GM12875 (cell line): Measurements from ENCODE around the gene TLL2.
A peak's percentile ranks its signal among the peaks of the same experiment; 100 is the strongest.

ENCODE experiments used
- H3K4me3 ChIP-seq: one replicate; pipeline ENCODE4 v1.5.1; 2011; ENCODE audit warnings: low read depth, low read length, control low read depth
- TF ChIP-seq, protein P1 (sequence below): IDR thresholded peaks from 2 replicates; pipeline ENCODE4 v1.5.1; 2011; ENCODE audit warnings: low read depth, mild to moderate bottlenecking, control low read depth, inconsistent platforms, low read length, moderate library complexity, borderline replicate concordance; ENCODE audit not compliant: insufficient read depth

The TLL2 gene

DNA sequence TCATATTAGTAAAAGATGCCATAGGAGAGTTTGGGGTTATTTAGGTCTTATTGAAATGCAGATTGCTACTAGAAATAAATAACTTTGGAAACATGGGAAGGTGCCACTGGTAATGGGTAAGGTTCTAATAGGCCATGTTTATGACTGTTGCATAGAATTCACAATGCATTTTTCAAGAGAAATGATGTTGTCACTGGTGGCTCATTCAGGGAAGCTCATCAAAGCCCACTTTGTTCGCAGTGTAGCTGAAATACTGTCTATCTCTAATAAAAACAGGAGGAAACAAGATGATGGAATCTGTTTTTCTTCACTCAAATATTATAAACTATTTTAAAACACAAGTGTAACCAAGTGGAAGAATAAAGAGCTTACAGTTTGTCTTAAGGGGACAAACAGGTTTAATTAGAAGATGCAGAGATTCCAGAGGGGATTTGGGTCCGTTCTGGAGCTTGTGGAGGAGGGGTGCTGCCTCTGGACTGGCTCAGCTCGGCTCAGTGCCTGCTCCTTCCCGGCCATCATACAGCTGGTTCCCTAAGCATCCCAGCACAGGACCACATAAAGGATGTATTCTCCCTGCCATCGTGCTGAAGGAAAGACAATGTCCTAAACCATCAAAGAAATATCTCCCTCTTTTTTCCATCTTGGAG is 175.3 kb downstream of the TLL2 start:
- TF ChIP-seq, protein P1, sequence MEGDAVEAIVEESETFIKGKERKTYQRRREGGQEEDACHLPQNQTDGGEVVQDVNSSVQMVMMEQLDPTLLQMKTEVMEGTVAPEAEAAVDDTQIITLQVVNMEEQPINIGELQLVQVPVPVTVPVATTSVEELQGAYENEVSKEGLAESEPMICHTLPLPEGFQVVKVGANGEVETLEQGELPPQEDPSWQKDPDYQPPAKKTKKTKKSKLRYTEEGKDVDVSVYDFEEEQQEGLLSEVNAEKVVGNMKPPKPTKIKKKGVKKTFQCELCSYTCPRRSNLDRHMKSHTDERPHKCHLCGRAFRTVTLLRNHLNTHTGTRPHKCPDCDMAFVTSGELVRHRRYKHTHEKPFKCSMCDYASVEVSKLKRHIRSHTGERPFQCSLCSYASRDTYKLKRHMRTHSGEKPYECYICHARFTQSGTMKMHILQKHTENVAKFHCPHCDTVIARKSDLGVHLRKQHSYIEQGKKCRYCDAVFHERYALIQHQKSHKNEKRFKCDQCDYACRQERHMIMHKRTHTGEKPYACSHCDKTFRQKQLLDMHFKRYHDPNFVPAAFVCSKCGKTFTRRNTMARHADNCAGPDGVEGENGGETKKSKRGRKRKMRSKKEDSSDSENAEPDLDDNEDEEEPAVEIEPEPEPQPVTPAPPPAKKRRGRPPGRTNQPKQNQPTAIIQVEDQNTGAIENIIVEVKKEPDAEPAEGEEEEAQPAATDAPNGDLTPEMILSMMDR = no peak
- no peak overlapping the region for H3K4me3 ChIP-seq

DNA sequence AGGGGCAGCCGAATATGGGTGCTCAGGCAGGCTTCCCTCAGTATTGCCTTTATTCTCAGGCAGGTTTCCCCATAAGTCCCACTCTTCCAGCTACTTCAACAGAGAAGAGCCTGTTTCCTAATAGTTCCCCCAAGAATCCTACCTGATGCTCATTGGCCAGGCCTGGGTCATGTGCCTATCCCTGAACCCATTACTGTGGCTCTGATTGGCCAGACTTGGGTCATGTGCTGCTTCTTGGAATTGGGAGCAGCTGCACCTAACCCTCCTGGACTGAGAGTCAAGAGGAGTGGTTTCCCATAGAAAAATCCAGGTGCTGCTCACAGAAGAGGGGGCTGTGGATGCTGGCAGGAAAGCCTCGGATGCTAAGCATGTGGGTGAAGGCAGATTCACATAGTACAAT is 176.6 kb downstream of the TLL2 start:
- no peak overlapping the region for H3K4me3 ChIP-seq
- TF ChIP-seq, protein P1 = no peak

DNA sequence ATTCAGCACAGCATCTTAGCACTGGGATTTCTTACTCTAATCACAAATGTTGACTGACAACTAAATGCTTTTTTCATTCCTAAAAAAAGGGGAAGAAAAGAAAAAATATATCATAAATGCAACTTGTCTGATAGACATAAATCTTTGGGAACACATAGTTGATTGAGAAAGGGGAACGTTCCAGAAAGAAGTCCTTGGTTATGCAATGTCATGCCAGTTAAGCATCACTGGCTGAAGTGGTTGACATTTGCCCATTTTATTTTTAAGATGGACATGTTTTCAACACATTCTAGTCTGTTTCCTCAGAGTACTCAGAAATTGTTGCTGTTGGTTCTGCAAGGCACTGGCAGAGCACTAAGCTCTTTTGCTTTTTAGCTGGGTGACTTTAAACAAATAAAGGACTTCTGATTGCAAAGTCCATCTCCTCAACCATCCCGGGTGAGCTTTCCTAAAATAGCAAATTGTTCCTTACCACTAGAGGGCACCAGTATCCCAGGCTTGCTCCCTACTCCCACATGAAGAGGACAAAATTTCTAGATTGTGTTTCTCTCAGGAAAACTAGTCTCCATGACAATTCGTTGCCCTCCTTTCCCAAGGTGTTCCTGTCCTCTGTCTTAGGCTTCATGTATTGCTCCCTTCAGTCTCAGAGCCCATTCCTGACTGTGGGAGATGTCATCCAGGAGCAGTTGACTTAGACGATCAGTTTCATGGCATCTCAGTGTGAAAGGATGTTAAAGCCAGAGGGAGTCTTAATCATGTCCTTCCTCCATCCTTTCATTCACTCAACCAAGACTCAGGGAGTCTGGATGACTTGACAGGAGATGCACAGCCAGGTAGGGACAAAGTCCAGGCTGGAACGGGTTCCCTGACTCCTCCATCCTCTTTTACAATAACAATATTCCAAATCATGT is 178.9 kb downstream of the TLL2 start:
- TF ChIP-seq, protein P1 = peak; percentile 61
- no peak overlapping the region for H3K4me3 ChIP-seq

DNA sequence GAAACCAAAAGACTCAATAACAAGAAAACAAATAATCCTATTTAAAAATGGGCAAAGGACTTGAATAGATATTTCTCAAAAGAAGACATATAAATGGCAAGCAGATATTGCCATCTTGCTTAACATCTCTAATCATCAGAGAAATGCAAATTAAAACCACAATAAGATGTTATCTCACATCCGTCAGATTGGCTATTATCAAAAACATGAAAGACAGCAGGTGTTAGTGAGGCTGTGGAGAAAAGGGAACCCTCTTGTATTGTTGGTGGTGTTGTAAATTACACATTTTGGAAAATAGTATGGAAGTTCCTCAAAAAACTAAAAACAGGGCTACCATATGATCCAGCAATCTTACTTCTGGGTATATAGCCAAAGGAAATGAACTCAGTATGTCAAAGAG is 180.6 kb downstream of the TLL2 start:
- H3K4me3 ChIP-seq = no peak overlapping the region
- TF ChIP-seq, protein P1 = no peak

DNA sequence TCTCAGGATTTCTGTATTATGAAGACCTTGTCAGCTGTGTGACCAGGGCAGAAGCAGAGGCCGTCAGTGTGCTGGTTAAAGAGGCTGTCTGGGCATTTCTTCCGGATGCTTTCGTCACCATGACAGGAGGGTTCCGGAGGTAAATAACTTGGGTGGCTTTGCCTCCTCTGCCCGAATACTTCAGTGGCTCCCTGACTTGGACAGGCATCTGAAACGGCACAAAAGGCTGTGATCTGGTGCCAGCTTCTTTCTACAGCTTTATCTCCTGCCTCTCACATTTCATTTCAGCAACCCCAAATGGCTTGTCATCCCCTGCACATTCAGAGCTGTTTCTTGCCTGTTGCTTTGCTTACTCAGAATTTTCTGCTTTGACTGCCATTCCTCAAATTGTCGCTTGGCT is 186.3 kb downstream of the TLL2 start:
- no peak overlapping the region for H3K4me3 ChIP-seq
- TF ChIP-seq, protein P1 = no peak

DNA sequence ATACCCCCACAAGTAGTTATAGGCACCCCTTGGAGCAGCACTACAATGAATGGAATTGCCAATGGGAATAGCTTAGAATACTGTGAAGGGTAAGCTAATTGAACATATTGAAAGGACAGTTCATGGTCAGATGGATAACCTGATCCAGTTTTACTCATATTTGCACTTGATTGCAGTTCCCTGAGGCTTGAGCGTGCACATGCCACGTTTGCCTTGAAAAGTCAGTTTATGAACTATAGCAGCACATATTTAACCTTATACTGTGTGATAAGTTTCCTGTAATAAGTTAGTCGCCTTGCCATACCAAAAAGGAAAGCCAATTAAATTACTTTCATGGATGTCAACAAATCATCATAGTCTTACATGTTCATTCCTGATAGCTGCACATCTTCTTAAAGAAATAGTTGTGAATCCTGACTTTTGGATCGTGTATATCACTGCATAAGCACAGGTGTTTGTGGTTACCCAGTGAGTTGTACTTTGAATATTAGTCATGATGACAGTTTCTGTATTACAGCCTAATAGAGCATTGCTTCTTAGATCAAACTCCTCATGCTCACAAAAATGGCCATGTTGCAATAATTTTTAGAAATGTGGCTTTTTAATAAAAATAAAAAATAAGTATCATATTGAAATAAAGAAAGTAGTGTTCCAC is 187.9 kb downstream of the TLL2 start:
- TF ChIP-seq, protein P1 = no peak

More for the DNA sequence above, 187.9 kb downstream of the TLL2 start:
- H3K4me3 ChIP-seq = no peak overlapping the region
